Measurements from ENCODE around the gene OSBPL2. TPM values are rescaled to one million over a fixed set of nuclear protein-coding genes. Genes with fewer than 3 reads are reported as not detected.

OSBPL2 gene
- total RNA-seq, 1 experiment from 2014 or later = 40.2 TPM

DNA sequence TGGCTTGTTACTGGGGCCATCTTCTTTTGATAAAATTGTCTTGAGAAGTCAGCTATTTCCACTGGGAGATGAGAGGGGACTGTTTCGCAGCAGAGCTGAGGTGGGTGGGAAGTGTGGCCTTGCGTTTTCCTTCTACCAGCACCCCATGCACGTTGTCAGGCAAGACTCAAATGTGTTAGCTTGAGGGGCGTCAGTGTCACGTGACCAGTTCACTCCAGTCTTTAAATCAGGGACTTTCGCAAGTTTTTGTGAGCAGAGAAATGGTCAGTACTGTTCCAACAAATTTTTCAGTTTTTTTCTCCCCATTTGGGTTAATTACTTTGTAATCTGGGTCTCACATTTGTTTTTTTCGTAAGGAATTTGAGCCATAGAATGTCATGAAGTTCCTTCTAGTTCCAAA, 43.8 kb downstream of the OSBPL2 start:
- Histone ChIP-seq H3K9me3 (replicated peaks) (no peaks in the 10 kb centered on the region), H3K27ac (peak overlapping the region; percentile 89), H3K36me3 (peaks cover 28% of the 10 kb centered on the region), H3K4me3 (no peak overlapping the region), H3K4me1 (peaks cover 31% of the 10 kb centered on the region), H3K27me3 (no peaks in the 10 kb centered on the region)
- DNase-seq = no peak

DNA sequence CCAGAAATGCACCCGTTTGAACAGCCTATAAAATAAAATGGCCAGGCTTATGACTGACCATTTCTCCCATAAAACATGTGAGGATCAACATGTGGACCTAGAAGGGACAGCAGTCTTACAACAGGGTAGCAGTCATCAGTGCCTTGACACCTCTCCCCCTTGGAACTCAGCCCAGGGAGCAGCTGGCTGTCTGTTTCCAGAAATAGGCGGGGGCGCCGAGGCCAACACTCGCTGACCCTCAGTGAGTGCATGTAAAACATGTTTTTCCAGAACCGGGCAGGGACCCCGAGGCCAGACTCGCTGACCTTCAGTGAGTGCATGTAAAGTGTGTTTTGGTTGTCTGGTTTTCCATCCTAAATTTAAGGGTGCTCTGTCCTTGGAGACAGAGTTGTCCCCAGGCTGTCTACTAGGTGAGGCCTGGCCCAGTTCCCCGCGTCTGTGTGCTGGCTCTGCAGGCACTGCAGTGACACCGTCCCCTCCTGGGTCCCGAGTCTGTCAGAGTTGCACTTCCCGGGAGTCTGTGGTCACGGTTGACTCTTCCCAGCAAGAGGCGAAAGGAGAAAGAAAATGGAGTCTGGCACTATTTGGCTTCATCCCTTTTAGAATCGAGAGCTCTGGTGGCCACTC, 44.7 kb downstream of the OSBPL2 start:
- H3K36me3 ChIP-seq = peaks cover 24% of the 10 kb centered on the region
- H3K4me1 ChIP-seq = peaks cover 31% of the 10 kb centered on the region
- H3K27ac ChIP-seq = no peak overlapping the region; the same call in 1 of the 2 replicates
- H3K9me3 ChIP-seq (replicated peaks) = no peaks in the 10 kb centered on the region
- H3K4me3 ChIP-seq = no peak overlapping the region
- peak; percentile 50 to 56 for DNase-seq
- H3K27me3 ChIP-seq = no peaks in the 10 kb centered on the region

DNA sequence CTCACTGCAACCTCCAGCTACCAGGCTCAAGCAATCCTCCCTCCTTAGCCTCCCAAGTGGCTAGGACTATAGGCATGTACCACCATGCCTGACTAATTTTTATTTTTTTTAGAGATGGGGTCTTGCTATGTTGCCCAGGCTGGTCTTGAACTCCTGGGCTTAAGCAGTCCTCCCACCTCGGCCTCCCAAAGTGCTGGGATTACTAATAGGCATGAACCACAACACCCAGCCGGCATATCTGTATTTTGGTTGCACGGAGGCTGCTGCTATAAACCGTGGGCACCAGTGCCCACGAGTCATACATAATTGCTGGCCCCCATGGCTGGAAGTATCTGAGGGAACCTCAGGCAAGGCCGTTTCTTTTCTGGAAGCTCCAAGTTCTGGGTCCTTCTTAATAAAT, 46.1 kb downstream of the OSBPL2 start:
- Histone ChIP-seq H3K27me3 (no peaks in the 10 kb centered on the region), H3K27ac (no peak overlapping the region), H3K4me1 (peaks cover 31% of the 10 kb centered on the region), H3K36me3 (peaks cover 20% of the 10 kb centered on the region), H3K9me3 (replicated peaks) (no peaks in the 10 kb centered on the region), H3K4me3 (no peak overlapping the region)
- no peak for DNase-seq

DNA sequence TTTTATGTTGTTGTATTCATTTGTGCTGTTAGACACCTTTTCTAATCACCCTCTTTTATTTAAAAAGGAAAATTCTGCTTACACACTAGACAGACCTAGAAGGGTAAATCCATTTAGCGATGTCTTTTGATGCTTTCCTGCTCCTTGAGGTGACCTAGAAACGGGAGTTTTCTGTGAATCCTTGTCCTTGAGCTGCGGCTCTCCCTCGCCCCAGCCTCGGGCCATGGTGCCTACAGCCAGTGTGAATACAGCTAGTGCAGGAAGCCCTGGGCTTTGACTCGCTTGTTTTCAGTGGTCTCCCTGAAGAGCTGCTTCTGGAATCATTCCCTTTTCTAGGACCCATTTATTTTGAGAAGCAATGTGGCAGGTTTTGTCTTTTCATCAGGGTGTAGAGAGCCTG, 46.8 kb downstream of the OSBPL2 start:
- no peak for DNase-seq
- H3K36me3 ChIP-seq = peaks cover 14% of the 10 kb centered on the region
- H3K4me1 ChIP-seq = peaks cover 31% of the 10 kb centered on the region
- no peak overlapping the region for H3K4me3 ChIP-seq
- H3K27ac ChIP-seq = no peak overlapping the region
- no peaks in the 10 kb centered on the region for H3K27me3 ChIP-seq
- H3K9me3 ChIP-seq (replicated peaks) = no peaks in the 10 kb centered on the region

DNA sequence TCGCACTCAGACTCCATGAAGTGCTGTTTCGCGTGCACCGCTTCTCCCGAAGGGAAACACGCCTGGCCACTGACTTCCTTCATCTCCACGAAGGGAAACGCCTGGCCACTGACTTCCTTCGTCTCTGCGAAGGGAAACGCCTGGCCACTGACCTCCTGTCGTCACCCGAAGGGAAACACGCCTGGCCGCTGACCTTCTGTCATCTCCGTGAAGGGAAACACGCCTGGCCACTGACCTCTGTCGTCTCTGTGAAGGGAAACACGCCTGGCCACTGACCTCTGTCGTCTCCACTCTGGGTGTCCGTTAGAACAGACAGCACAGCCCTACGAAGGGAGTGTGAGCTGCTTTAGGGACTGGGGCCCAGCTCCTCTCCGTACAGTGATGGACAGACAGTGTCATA, 47.4 kb downstream of the OSBPL2 start:
- Histone ChIP-seq H3K27ac (no peak overlapping the region), H3K36me3 (peaks cover 10% of the 10 kb centered on the region), H3K4me1 (peaks cover 27% of the 10 kb centered on the region), H3K27me3 (no peaks in the 10 kb centered on the region), H3K9me3 (replicated peaks) (no peaks in the 10 kb centered on the region), H3K4me3 (no peak overlapping the region)
- no peak for DNase-seq

DNA sequence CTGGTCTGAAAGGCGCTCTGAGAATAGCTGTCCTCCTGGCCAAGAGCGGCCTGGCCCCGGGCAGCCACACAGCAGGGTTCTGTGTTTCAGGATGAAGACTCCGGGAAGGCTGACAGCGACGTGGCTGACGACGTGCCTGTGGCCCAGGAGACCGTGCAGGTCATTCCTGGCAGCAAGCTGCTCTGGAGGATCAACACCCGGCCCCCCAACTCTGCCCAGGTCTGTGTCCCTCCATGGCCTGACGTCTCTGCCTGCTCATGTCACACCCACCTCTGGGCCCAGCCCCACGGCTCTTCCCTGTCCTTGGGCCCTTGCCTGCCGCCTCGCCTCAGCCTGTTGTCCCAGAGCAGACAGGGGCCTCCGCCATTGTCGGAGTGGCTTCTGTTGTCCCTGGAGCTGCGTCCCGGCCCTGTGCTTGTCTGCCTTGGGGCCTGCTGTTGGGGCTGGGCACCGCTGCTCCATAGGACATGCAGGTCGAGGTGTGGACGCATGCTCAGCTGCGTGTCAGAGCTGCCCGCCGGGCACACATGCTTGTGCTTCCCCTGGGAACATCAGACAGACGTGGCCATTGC, 48.3 kb downstream of the OSBPL2 start:
- H3K36me3 ChIP-seq = peaks cover 12% of the 10 kb centered on the region
- H3K4me3 ChIP-seq = no peak overlapping the region
- DNase-seq = no peak
- H3K27me3 ChIP-seq = no peaks in the 10 kb centered on the region
- H3K9me3 ChIP-seq (replicated peaks) = no peaks in the 10 kb centered on the region
- peaks cover 18% of the 10 kb centered on the region for H3K4me1 ChIP-seq
- H3K27ac ChIP-seq = no peak overlapping the region

DNA sequence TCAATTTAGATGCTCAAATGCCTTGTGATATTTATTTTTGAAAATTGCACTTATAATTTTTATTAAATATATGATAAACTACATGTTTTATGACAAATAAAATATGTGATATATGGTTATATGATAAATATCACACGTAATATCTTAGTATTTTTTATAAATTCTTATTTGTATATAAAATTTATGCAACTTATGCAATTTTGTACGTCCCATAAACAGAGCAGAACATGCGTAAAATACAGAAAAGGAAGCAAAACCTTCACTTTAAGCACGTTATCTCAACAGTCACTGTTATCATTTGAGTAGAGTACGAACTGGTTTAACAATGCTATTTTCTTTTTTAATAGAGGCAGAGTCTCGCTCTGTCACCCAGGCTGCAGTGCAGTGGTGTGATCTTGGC, 48.8 kb downstream of the OSBPL2 start:
- H3K27ac ChIP-seq = no peak overlapping the region
- no peaks in the 10 kb centered on the region for H3K9me3 ChIP-seq (replicated peaks)
- H3K36me3 ChIP-seq = peaks cover 15% of the 10 kb centered on the region
- DNase-seq = no peak
- no peaks in the 10 kb centered on the region for H3K27me3 ChIP-seq
- no peak overlapping the region for H3K4me3 ChIP-seq
- peaks cover 13% of the 10 kb centered on the region for H3K4me1 ChIP-seq

DNA sequence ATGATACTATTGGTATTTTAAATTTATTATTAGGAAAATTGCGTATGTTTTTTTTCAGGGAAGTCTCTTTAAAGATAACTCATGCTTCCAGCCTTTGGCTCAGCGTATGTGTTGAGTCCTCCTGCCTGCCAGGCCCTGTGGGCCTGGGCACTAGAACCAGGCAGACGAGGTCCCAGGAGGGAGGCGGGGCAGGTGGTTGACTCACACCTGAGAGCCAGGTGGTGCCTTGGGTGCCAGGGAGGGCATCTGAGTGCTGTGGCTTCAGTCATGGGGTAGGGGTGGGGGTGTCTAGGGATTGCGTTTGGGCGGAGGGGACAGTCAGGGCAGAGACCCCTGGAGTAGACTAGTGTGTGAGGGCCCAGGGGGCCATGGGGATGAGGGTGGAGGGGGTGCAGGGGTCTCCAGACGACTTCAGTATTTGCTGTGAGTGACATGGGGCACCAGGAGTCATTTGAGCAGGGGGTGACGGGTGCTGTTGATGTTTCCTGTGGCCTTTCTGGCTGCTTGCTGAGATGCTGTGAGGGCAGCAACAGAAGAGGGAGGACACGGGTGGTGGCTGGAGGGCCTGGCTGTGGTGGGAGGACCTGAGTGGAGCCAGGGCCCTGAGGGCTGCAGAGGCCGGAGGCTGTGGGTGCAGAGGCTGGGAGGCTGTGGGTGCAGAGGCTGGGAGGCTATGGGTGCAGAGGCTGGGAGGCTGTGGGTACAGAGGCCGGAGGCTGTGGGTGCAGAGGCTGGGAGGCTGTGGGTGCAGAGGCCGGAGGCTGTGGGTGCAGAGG, 49.6 kb downstream of the OSBPL2 start:
- Histone ChIP-seq H3K27me3 (no peaks in the 10 kb centered on the region), H3K4me3 (no peak overlapping the region), H3K36me3 (peaks cover 11% of the 10 kb centered on the region)

DNA sequence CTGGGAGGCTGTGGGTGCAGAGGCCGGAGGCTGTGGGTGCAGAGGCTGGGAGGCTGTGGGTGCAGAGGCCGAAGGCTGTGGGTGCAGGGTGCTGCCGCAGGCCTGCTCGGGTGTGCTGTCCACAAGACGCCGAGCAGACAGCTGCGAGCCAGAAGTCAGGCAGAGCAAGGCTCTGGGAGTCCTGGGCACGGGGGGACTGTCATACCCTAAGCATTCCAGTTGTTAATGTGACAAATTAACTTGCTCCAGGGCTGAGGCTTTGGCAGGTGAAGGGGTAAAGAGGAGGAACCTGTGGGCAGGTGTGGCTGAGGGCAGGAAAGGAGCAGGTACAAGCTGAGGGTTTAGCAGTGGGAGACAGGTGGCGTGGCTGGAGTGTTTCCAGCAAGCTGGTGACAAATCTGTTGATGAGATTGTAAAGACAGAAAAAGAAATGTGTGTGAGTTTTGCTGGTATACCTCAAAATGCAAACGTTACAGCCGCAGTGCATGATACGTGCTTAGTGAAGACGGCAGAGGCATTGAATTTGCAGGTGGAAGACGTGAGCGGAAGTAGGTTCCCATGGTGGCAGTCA, 50.3 kb downstream of the OSBPL2 start:
- H3K4me1 ChIP-seq = no peaks in the 10 kb centered on the region
- H3K36me3 ChIP-seq = peaks cover 11% of the 10 kb centered on the region
- H3K27me3 ChIP-seq = no peaks in the 10 kb centered on the region
- no peak overlapping the region for H3K4me3 ChIP-seq
- H3K9me3 ChIP-seq (replicated peaks) = no peaks in the 10 kb centered on the region
- DNase-seq = no peak
- H3K27ac ChIP-seq = no peak overlapping the region

More for the DNA sequence above, 49.6 kb downstream of the OSBPL2 start:
- Histone ChIP-seq H3K9me3 (replicated peaks) (no peaks in the 10 kb centered on the region), H3K4me1 (peaks cover 5% of the 10 kb centered on the region), H3K27ac (no peak overlapping the region)
- DNase-seq = no peak

DNA sequence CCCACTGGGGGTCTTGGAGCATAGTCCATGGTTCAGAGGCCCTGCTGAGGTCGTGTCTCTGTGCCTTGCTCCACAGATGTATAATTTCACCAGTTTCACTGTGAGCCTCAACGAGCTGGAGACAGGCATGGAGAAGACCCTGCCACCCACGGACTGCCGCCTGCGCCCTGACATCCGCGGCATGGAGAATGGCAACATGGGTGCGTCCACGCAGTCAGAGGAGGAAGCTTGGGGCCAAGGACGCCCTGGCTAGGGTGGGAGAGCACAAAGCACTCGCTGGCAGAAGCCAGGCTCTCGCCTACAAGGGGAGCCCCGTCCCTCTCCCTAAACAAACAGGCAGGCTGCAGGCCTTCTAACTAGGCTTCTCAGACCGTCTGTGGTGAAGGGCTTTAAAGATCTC, 50.8 kb downstream of the OSBPL2 start:
- no peak for DNase-seq
- Histone ChIP-seq H3K9me3 (replicated peaks) (no peaks in the 10 kb centered on the region), H3K36me3 (peaks cover 11% of the 10 kb centered on the region), H3K4me1 (no peaks in the 10 kb centered on the region), H3K27ac (no peak overlapping the region), H3K4me3 (no peak overlapping the region), H3K27me3 (no peaks in the 10 kb centered on the region)

DNA sequence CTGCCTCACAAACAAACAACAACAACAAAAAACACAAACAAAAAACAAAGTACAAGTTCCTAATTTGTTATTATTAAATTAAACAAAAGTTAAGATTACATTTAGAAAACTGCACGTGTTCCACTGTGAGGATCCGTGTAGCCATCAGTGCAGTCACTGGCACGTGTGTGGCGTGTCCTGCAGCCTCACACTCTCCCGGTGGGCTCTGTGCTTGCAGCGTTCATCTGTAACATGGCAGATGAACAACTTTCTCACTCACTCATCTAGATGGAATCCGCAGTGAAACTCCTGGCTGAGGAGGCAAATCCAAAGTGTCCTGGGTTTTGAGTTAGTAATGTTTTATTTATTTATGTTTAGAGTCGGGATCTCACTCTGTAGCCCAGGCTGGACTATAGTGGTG, 51.6 kb downstream of the OSBPL2 start:
- Histone ChIP-seq H3K4me1 (no peaks in the 10 kb centered on the region), H3K9me3 (replicated peaks) (no peaks in the 10 kb centered on the region), H3K36me3 (peaks cover 11% of the 10 kb centered on the region), H3K4me3 (no peak overlapping the region), H3K27ac (no peak overlapping the region), H3K27me3 (no peaks in the 10 kb centered on the region)
- DNase-seq = no peak

DNA sequence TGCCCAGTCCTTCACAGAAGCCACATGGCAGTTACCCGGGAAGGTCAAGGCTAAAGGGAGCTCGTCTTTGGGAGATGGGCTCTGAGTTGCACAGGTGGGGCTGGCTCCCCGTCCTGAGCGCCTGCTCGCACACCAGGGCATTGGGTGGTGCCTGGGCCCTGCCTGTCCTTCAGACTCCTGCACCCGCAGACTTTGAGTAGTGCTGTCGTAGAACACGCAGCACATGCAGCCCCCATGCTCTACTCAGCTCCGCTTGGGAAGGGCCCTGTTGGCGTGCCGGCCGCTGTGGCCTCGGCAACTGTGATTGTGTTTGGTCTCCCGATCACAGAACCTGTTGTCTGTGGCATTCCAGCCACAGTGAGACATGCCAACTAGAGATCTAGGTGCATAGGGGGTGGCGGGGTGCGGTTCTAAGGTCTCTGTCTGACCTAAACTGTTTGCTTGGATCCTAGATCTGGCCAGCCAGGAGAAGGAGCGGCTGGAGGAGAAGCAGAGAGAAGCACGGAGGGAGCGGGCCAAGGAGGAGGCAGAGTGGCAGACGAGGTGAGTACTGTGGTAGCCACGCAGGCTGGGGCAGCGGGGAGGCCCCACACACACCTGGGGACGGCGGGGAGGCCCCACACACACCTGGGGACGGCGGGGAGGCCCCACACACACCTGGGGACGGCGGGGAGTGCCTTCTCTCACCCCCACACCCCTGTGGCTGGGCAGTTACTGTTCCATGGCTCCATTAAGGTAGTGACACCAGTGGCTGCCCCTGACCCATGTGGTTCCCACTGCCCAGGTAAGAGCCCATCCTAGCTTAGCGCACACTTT, 53.1 kb downstream of the OSBPL2 start:
- Histone ChIP-seq H3K27me3 (no peaks in the 10 kb centered on the region), H3K9me3 (replicated peaks) (no peaks in the 10 kb centered on the region), H3K36me3 (peaks cover 16% of the 10 kb centered on the region), H3K4me3 (no peak overlapping the region), H3K27ac (no peak overlapping the region), H3K4me1 (no peaks in the 10 kb centered on the region)
- no peak for DNase-seq

DNA sequence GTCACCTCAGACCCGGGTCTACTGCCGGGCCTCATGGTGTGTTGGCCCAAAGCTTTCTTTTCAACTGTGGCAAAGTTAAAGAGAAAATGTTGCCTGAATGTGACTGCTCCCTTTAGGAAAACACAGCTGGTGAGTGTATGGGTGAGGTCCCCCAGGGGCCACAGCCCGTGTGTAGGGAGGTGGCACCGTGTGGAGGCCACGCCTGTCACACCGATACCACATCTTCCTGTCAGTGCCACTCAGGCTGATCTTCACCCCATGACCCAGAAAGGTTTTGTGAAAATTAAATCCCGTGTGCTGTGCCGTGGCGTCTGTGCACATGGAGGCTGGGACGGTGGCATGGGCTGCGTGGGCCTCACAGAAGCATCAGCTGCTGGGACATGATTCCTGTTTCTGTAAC, 53.8 kb downstream of the OSBPL2 start:
- no peaks in the 10 kb centered on the region for H3K27me3 ChIP-seq
- H3K9me3 ChIP-seq (replicated peaks) = no peaks in the 10 kb centered on the region
- no peak overlapping the region for H3K27ac ChIP-seq
- H3K36me3 ChIP-seq = peaks cover 16% of the 10 kb centered on the region
- no peak for DNase-seq
- no peaks in the 10 kb centered on the region for H3K4me1 ChIP-seq
- H3K4me3 ChIP-seq = no peak overlapping the region

DNA sequence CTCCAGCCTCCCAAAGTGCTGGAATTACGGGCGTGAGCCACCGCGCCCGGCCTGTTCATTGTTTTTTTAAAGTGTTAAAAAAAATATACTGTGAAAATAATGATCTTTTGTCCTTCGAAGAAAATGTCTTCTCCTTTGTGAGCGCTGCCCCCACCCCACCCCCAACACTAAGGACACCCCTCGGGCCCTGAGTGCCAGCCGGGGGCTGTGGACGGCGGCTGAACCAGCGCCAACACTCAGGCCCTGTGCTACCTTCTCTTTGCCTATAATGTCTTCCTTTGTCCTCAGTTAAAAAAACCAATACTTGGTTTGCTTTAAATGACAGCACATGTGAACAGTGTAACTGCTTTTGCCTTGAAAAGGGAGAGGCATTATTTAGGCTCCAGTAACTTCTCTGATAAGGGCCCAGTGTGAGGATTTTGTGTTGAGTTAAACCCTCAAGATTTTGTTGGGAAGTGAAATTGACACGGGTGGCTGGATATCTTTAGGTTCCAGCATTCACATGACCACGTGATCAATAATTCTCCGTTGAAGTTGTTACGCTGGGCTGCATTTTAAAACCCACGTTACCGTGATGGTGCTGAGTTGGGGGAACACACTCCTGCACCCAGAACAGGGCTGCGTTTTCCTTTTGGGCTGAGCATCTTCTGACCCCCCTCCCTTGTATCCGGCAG, 54.9 kb downstream of the OSBPL2 start:
- no peak for DNase-seq
- no peak overlapping the region for H3K4me3 ChIP-seq
- no peaks in the 10 kb centered on the region for H3K27me3 ChIP-seq
- no peaks in the 10 kb centered on the region for H3K4me1 ChIP-seq
- peaks cover 16% of the 10 kb centered on the region for H3K36me3 ChIP-seq
- no peak overlapping the region for H3K27ac ChIP-seq
- H3K9me3 ChIP-seq (replicated peaks) = no peaks in the 10 kb centered on the region
